ENCODE measurements around the gene ZMIZ1. TPM values are rescaled to one million over a fixed set of nuclear protein-coding genes. Genes with fewer than 3 reads are reported as not detected.
A peak's percentile ranks its signal among the peaks of the same experiment; 100 is the strongest.

The ZMIZ1 gene
- polyA plus RNA-seq, 2 of the 4 experiments (the other 2 are of a cell fraction) = 8.1 to 30.3 TPM

- CTCF ChIA-PET = interaction anchor here (0.6 to 13.7 kb wide), 5 partner anchors 10 to 64 kb away, joined by 3 to 121 read pairs (median 8); no protein-coding TSS in a partner anchor
These were observed 61.5 kb downstream of the ZMIZ1 start for GRCh38 chr10:79130255-79130654.

GRCh38 chr10:79130846-79131245, 62.1 kb downstream of the ZMIZ1 start:
- peaks cover 91% of the 10 kb centered on the region for H3K4me1 ChIP-seq
- peak overlapping the region; percentile 84 to 94; a peak in 4 of 6 replicates for H3K27ac ChIP-seq
- ChIA-PET CTCF (interaction anchor here (0.6 to 13.7 kb wide), 6 partner anchors 11 to 1076 kb away, joined by 3 to 121 read pairs (median 6); no protein-coding TSS in a partner anchor), POLR2A (no interaction called here)
- FAIRE-seq (no peak), ATAC-seq (no peak), DNase-seq (ENCODE audit: low read depth in 1 of 2, low spot score in 1 of 2) (no peak)
- 85% methylated on average over 5 of the region's 5 CpGs for WGBS (ENCODE audit: missing lambda C conversion rate)
- H3K9me3 ChIP-seq = no peaks in the 10 kb centered on the region
- H3K4me3 ChIP-seq = no peak overlapping the region
- peak overlapping the region; percentile 68 for H3K4me2 ChIP-seq
- TF ChIP-seq HMGXB4 (CRISPR knock-in tag; IDR thresholded peaks at IDR 0.05; ENCODE audit: borderline replicate concordance) = no peak
- no peak for TF ChIP-seq CEBPB (IDR thresholded peaks at IDR 0.05)
- TF ChIP-seq FOSL2 (IDR thresholded peaks at IDR 0.05) = no peak
- no peak for TF ChIP-seq FOSL2 (CRISPR knock-in tag; IDR thresholded peaks at IDR 0.05)
- TF ChIP-seq CBX8 (IDR thresholded peaks at IDR 0.05) = no peak
- no peak for TF ChIP-seq RCOR1 (IDR thresholded peaks at IDR 0.05; ENCODE audit: low read depth, low read length)
- TF ChIP-seq PBX3 (IDR thresholded peaks at IDR 0.05) = no peak
- TF ChIP-seq USF2 (IDR thresholded peaks at IDR 0.05) = no peak
- no peak for TF ChIP-seq NR3C1 (IDR thresholded peaks at IDR 0.05)
- no peak for TF ChIP-seq CTCF (IDR thresholded peaks at IDR 0.05)
- TF ChIP-seq HDAC2 (IDR thresholded peaks at IDR 0.05) = no peak
- no peak for TF ChIP-seq GATA3 (IDR thresholded peaks at IDR 0.05; ENCODE audit: borderline replicate concordance)

More at GRCh38 chr10:79130255-79130654, 61.5 kb downstream of the ZMIZ1 start:
- no peak for TF ChIP-seq CHD2 (IDR thresholded peaks at IDR 0.05; ENCODE audit: low read length, partially characterized antibody)
- TF ChIP-seq REST (IDR thresholded peaks at IDR 0.05) = no peak
- no peak for TF ChIP-seq HOXB13 (CRISPR knock-in tag; IDR thresholded peaks at IDR 0.05; ENCODE audit: low read depth)
- no peak for TF ChIP-seq CHD4 (IDR thresholded peaks at IDR 0.05; ENCODE audit: borderline replicate concordance)
- TF ChIP-seq BHLHE40 (IDR thresholded peaks at IDR 0.05; ENCODE audit: low read depth, low read length) = no peak
- no peak for TF ChIP-seq MAX (IDR thresholded peaks at IDR 0.05)
- TF ChIP-seq ZNF302 (CRISPR knock-in tag; IDR thresholded peaks at IDR 0.05) = no peak
- no peak for TF ChIP-seq ZSCAN20 (CRISPR knock-in tag; IDR thresholded peaks at IDR 0.05)
- TF ChIP-seq FOSL2 (IDR thresholded peaks at IDR 0.05) = no peak
- TF ChIP-seq FOSL2 (CRISPR knock-in tag; IDR thresholded peaks at IDR 0.05) = no peak
- no peak for TF ChIP-seq ATOH8 (CRISPR knock-in tag; IDR thresholded peaks at IDR 0.05; ENCODE audit: low read depth)
- ATAC-seq = no peak
- DNase-seq (ENCODE audit: low read depth in 1 of 2, low spot score in 1 of 2) = no peak
- 88% methylated on average over 4 of the region's 5 CpGs for WGBS (ENCODE audit: missing lambda C conversion rate)
- no peak overlapping the region for H3K4me3 ChIP-seq
- no peak for FAIRE-seq
- peaks cover 91% of the 10 kb centered on the region for H3K4me1 ChIP-seq
- H3K9me3 ChIP-seq = no peaks in the 10 kb centered on the region
- H3K27ac ChIP-seq = peak overlapping the region; percentile 84 to 94
- POLR2A ChIA-PET = no interaction called here
- H3K4me2 ChIP-seq = peak overlapping the region; percentile 68
